Breast epithelium (tissue), 4 donors: ENCODE data around the gene C1R. TPM values are rescaled to one million over a fixed set of nuclear protein-coding genes. Genes with fewer than 3 reads are reported as not detected.
"Not testable (repeated sequence)": the region's sequence is repeated elsewhere in the genome, so short reads cannot be mapped to it uniquely, and the experiment has no call there.

Experiments
- DNase-seq, 2 donors: peaks; one replicate each; pipeline ENCODE4 v3.0.0-alpha.2; 2019; ENCODE audit warnings: low spot score in 2 of 2
- H3K27ac ChIP-seq, 2 donors: fragments of 200-600 bp; sonication (generic) in 1 of 2; one replicate each; pipeline ENCODE4 v1.5.1; 2016 to 2019; ENCODE audit warnings: mild to moderate bottlenecking in 1 of 2
- H3K27me3 ChIP-seq, 2 donors: fragments of 200-600 bp; sonication (generic) in 1 of 2; one replicate each; pipeline versions ENCODE4 v1.5.1 to v1.6.0; 2017 to 2019; ENCODE audit warnings: control low read depth in 1 of 2, mild to moderate bottlenecking in 1 of 2
- H3K36me3 ChIP-seq: fragments of 200-600 bp; one replicate; pipeline ENCODE4 v1.5.1; 2019
- H3K4me1 ChIP-seq, 2 donors: fragments of 200-600 bp; sonication (generic); one replicate each; pipeline ENCODE4 v1.5.1; 2016 to 2019; ENCODE audit warnings: control low read depth in 1 of 2
- H3K4me3 ChIP-seq, 3 donors: fragments of 200-600 bp; sonication (generic); 1 replicate in 2 of 3; 2 replicates in 1 of 3; pipeline ENCODE4 v1.5.1; 2016 to 2019; ENCODE audit warnings: mild to moderate bottlenecking in 3 of 3, moderate library complexity in 2 of 3
- H3K9me3 ChIP-seq, 2 donors: fragments of 200-600 bp; sonication (generic) in 1 of 2; one replicate each; pipeline ENCODE4 v1.5.1; 2016 to 2019; ENCODE audit warnings: control low read depth in 1 of 2
- POLR2A ChIP-seq: fragments of 450-650 bp; IDR thresholded peaks from one replicate; pipeline ENCODE4 v1.6.1; 2016; ENCODE audit warnings: antibody characterized with exemption, mild to moderate bottlenecking, moderate library complexity
- POLR2AphosphoS5 ChIP-seq, 3 donors: sonication (generic); formaldehyde crosslinking; IDR thresholded peaks; one replicate each; pipeline ENCODE4 v1.6.1; 2017; ENCODE audit warnings: antibody characterized with exemption in 3 of 3
- intact Hi-C: fragments of 100-400 bp; cut with DNase I; formaldehyde crosslinking; loops from one replicate; pipeline ENCODE4 v1.15.1; 2023; ENCODE audit warnings: low total_unique reads
- total RNA-seq, 3 donors: library from RNA; depleted of rRNA; stranded (reverse); fragments of >200 nt; gene quantifications; one replicate each; pipeline ENCODE4 v1.1.0, GENCODE V29; 2016
- TF ChIP-seq, protein P1 (sequence below), 3 donors: fragments of 450-650 bp; IDR thresholded peaks; one replicate each; pipeline ENCODE4 v1.5.1; 2016 to 2017; ENCODE audit warnings: antibody characterized with exemption in 3 of 3, mild to moderate bottlenecking in 3 of 3, moderate library complexity in 3 of 3

Gene C1R
- total RNA-seq, 3 donors from 2014 or later: 302 to 773 (median 582) TPM

DNA sequence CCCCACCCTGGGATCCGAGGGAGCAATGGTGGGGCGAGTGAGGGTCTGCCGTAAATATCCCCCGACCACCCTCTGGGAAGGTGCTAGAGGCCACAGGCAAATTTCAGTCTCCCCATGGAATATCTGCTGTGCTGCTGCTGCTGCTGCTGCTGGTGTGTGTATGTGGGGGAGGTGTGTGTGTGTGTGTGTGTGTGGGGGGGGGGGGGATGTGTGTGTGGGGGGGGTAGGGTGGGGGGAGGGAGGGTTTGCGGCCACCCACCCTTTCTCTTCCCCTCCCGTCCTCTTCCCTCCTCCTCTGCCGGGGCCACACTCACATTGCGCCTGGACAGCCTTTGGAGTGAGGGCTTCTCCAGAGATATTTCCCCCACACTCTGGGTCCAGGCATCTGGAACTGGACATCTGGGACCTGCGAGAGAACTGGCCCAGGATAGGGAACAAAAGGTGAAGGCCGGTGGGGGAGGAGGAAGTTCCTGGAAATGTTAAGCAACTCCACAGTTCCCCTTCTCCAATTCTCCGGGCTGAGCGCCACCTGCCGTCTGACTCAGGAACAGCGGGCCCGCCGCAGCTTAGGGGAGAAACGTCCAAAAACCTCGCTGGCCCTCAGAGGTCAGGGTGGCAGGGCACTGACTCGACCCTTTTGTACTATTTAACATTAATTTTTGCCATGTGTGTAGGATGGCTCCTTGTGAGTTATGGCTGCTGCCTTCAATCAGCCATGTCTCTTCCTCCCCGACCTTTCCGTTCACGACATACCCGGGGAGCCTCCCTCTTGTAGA, 16.7 kb upstream of the C1R start, which contains the start of gene C1RL:
Gene C1RL, minus strand, starts transcription at position 419 of the 776 bp plus-strand sequence. Its CDS starts 34 bp downstream, at position 385.
- Histone ChIP-seq H3K27me3 (no peaks in the 10 kb centered on the region), H3K9me3 (no peaks in the 10 kb centered on the region), H3K27ac (peak within 1 kb of the TSS; percentile 95 to 98), H3K4me3 (peak within 1 kb of the TSS; percentile 64 to 88 (median 65)), H3K36me3 (no peaks in the 10 kb centered on the region), H3K4me1 (no peaks in the 10 kb centered on the region)
- intact Hi-C loops: no loop called here
- DNase-seq: peak; percentile 90 to 95
- peak; percentile 82 to 97 (median 97) for TF ChIP-seq POLR2AphosphoS5 (IDR thresholded peaks at IDR 0.05)
- no peak for TF ChIP-seq POLR2A
- TF ChIP-seq, protein P1, sequence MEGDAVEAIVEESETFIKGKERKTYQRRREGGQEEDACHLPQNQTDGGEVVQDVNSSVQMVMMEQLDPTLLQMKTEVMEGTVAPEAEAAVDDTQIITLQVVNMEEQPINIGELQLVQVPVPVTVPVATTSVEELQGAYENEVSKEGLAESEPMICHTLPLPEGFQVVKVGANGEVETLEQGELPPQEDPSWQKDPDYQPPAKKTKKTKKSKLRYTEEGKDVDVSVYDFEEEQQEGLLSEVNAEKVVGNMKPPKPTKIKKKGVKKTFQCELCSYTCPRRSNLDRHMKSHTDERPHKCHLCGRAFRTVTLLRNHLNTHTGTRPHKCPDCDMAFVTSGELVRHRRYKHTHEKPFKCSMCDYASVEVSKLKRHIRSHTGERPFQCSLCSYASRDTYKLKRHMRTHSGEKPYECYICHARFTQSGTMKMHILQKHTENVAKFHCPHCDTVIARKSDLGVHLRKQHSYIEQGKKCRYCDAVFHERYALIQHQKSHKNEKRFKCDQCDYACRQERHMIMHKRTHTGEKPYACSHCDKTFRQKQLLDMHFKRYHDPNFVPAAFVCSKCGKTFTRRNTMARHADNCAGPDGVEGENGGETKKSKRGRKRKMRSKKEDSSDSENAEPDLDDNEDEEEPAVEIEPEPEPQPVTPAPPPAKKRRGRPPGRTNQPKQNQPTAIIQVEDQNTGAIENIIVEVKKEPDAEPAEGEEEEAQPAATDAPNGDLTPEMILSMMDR (IDR thresholded peaks at IDR 0.05): peak; percentile 98

DNA sequence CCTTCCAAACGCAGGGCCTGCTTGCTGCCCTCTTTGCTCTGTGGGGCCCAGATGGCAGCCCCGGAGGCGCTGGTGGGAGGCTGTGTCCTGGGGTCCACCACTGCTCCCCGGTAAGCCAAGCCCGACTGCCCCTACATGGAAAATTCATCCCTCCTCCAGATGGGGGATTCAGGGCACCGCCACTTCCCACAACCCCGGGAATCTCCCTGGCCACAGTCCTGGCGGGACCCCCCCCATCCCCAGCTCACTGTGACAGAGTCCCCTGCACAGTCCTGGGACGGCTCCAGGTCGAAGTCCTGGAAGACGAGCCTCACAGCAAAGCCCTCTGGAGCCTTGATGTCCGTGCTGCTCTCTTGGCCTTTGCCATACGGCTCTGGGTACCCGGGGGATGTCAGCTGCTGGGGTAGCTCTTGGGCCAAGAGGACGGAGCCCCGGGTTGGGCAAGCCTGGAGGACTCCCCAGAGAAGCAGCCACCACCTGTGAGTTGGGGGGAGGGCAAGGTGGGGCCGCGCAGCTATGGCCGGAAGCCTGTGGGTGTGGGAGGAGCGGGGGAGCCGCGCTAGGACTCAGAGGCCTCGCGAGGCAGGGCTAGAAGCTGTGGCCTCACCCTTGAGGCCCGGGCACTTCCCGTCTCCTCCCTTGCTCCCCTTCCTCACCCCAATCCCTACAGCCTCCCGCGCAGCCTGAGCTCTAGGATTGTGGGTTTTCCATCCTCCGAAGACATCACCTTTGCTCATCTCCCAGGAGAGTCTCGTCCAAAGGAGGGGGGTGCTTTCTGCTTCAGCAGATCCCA, 16.0 kb upstream of the C1R start:
- TF ChIP-seq, protein P1 (IDR thresholded peaks at IDR 0.05): no peak
- TF ChIP-seq POLR2A (peak; percentile 77), POLR2AphosphoS5 (IDR thresholded peaks at IDR 0.05) (peak; percentile 15 to 51 (median 41))
- Histone ChIP-seq H3K9me3 (no peaks in the 10 kb centered on the region), H3K4me1 (no peaks in the 10 kb centered on the region), H3K36me3 (no peaks in the 10 kb centered on the region), H3K4me3 (peak overlapping the region; percentile 64 to 88 (median 65)), H3K27me3 (no peaks in the 10 kb centered on the region), H3K27ac (peak overlapping the region; percentile 95 to 98)
- DNase-seq: peak; percentile 70 to 73
- intact Hi-C loops: no loop called here

DNA sequence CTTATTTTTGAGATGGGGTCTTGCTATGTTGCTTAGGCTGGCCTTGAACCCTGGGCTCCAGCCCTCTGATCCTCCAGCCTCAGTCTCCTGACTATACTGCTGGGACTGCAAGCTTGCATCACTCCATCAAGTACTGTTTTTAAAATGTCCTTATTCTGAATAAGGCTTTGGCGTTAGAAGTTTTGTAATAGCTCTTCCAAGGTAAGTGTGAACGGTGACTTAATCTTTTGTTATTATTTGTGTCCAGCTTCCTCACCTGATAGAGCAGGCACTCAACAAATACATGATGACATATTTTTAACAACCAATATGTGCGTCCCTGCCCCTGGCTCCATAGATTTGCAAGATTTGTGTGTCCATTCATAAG, 15.4 kb upstream of the C1R start:
- no peaks in the 10 kb centered on the region for H3K27me3 ChIP-seq
- H3K9me3 ChIP-seq: no peaks in the 10 kb centered on the region
- intact Hi-C loops: no loop called here
- H3K27ac ChIP-seq: peak overlapping the region; percentile 95 to 98
- TF ChIP-seq, protein P1 (IDR thresholded peaks at IDR 0.05): no peak
- TF ChIP-seq POLR2AphosphoS5 (IDR thresholded peaks at IDR 0.05) (no peak), POLR2A (no peak)
- no peaks in the 10 kb centered on the region for H3K4me1 ChIP-seq
- peak overlapping the region; percentile 64 to 88 (median 65) for H3K4me3 ChIP-seq
- no peak for DNase-seq
- H3K36me3 ChIP-seq: no peaks in the 10 kb centered on the region

DNA sequence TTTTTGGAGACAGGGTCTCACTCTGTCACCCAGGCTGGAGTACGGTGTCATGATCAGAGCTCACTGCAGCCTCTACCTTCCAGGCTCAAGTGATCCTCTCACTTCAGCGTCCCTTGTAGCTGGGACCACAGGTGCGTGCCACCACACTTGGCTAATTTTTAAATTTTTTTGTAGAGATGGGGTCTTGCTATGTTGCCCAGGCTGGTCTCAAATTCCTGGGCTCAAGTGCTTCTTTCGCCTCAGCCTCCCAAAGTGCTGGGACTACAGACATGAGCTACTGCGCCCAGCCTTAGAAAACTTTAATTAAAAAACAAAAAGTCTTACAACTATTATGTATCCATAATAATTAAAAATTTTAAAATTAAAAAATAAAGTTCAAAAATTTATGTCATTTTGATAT, 14.9 kb upstream of the C1R start:
- H3K27ac ChIP-seq: peak overlapping the region; percentile 45 to 95

DNA sequence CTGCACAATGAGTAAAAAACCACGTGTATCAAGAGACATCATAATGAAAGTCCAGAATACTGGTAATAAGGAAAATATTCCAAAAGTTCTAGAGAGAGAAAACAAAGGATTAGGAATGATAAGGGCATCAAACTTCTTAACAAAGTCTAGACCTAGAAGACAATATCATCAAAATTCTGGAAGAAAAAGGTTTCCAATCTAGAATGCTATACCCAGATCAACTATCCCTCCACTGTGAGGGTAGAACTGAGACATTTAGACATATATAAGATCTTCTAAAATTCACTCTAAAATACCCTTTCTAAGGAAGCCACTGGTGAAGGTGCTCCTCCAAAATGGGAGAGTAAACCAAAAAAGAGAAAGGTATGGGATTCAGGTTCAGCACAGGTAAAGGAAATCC, 13.8 kb upstream of the C1R start:
- Histone ChIP-seq H3K4me1 (no peaks in the 10 kb centered on the region), H3K36me3 (no peaks in the 10 kb centered on the region), H3K27me3 (no peaks in the 10 kb centered on the region), H3K4me3 (peak overlapping the region in 1 of 3 donors; percentile 3), H3K9me3 (no peaks in the 10 kb centered on the region), H3K27ac (no peak overlapping the region)
- DNase-seq: no peak
- TF ChIP-seq POLR2AphosphoS5 (IDR thresholded peaks at IDR 0.05) (no peak), POLR2A (no peak)
- TF ChIP-seq, protein P1 (IDR thresholded peaks at IDR 0.05): no peak
- intact Hi-C loops: no loop called here

More for the DNA sequence above, 14.9 kb upstream of the C1R start:
- H3K36me3 ChIP-seq, H3K9me3 ChIP-seq, intact Hi-C loops, DNase-seq, H3K27me3 ChIP-seq, H3K4me1 ChIP-seq: not testable (repeated sequence)
- peak overlapping the region; percentile 64 to 88 (median 65) for H3K4me3 ChIP-seq
